Measurements from ENCODE around the gene MUSK. TPM values are rescaled to one million over a fixed set of nuclear protein-coding genes. Genes with fewer than 3 reads are reported as not detected.
"Not testable (repeated sequence)": the region's sequence is repeated elsewhere in the genome, so short reads cannot be mapped to it uniquely, and the experiment has no call there.

Gene MUSK
- polyA plus RNA-seq, 1 donor, result 0.15 TPM

GRCh38 chr9:110762783-110763182 is 94.2 kb downstream of the MUSK start:
- no peak for DNase-seq

- no peak for DNase-seq
Measured at GRCh38 chr9:110763568-110763967, 95.0 kb downstream of the MUSK start.

- no peak for DNase-seq
Measured at GRCh38 chr9:110764006-110764405, 95.4 kb downstream of the MUSK start.

GRCh38 chr9:110765926-110766325 is 97.3 kb downstream of the MUSK start:
- DNase-seq, result no peak

GRCh38 chr9:110767559-110768063 is 99.0 kb downstream of the MUSK start:
- DNase-seq, result no peak

- DNase-seq, result no peak
Measured at GRCh38 chr9:110768886-110769285, 100.3 kb downstream of the MUSK start.

- DNase-seq, result no peak
Measured at GRCh38 chr9:110769667-110770066, 101.1 kb downstream of the MUSK start.

- DNase-seq, result no peak
Measured at GRCh38 chr9:110775724-110776123, 107.1 kb downstream of the MUSK start.

GRCh38 chr9:110776221-110776620 is 107.6 kb downstream of the MUSK start:
- no peak for DNase-seq

- no peak for DNase-seq
Measured at GRCh38 chr9:110777196-110777875, 108.7 kb downstream of the MUSK start.

GRCh38 chr9:110777876-110778215 is 109.3 kb downstream of the MUSK start:
- DNase-seq, result no peak

- no peak for DNase-seq
Measured at GRCh38 chr9:110782701-110783100, 114.1 kb downstream of the MUSK start.

GRCh38 chr9:110784309-110784708 is 115.7 kb downstream of the MUSK start:
- no peak for DNase-seq

GRCh38 chr9:110785166-110785565 is 116.6 kb downstream of the MUSK start:
- DNase-seq, result no peak

- DNase-seq, result not testable (repeated sequence)
Measured at GRCh38 chr9:110788396-110788795, 119.8 kb downstream of the MUSK start.

GRCh38 chr9:110788871-110789270 is 120.3 kb downstream of the MUSK start:
- DNase-seq, result no peak

- DNase-seq, result no peak
Measured at GRCh38 chr9:110797611-110798010, 129.0 kb downstream of the MUSK start.

- no peak for DNase-seq
Measured at GRCh38 chr9:110799396-110799795, 130.8 kb downstream of the MUSK start.

- no peak for DNase-seq
Measured at GRCh38 chr9:110801426-110801825, 132.8 kb downstream of the MUSK start.

GRCh38 chr9:110802416-110803035 is 133.9 kb downstream of the MUSK start:
- DNase-seq, result no peak

GRCh38 chr9:110807956-110808598 is 139.5 kb downstream of the MUSK start:
- DNase-seq, result no peak

GRCh38 chr9:110808599-110808980 is 140.0 kb downstream of the MUSK start:
- DNase-seq, result no peak

GRCh38 chr9:110809038-110809595 is 140.5 kb downstream of the MUSK start:
- DNase-seq, result no peak

All from left kidney (tissue), 2 donors.